ENCODE measurements around the gene CYB561D1. TPM values are rescaled to one million over a fixed set of nuclear protein-coding genes. Genes with fewer than 3 reads are reported as not detected.
"Not testable (repeated sequence)": the region's sequence is repeated elsewhere in the genome, so short reads cannot be mapped to it uniquely, and the experiment has no call there.

CYB561D1 gene
- 3.3 TPM for total RNA-seq

GRCh38 chr1:109493805-109494539, at the start of gene CYB561D1:
CYB561D1 (plus strand) TSS chr1:109494094; CDS start chr1:109494140, 46 bp downstream.
- peak; percentile 97 for ATAC-seq
- peak; percentile 84 for DNase-seq (ENCODE audit: low spot score)

GRCh38 chr1:109444346-109444745, 49.5 kb upstream of the CYB561D1 start:
- DNase-seq (ENCODE audit: low spot score) = no peak
- ATAC-seq = no peak

GRCh38 chr1:109445949-109446695, 47.8 kb upstream of the CYB561D1 start:
- ATAC-seq = not testable (repeated sequence)

GRCh38 chr1:109447524-109447923, 46.4 kb upstream of the CYB561D1 start:
- ATAC-seq (no peak), DNase-seq (ENCODE audit: low spot score) (no peak)

More at GRCh38 chr1:109445949-109446695, 47.8 kb upstream of the CYB561D1 start:
- not testable (repeated sequence) for DNase-seq (ENCODE audit: low spot score)

GRCh38 chr1:109454497-109455133, 39.3 kb upstream of the CYB561D1 start:
- DNase-seq (ENCODE audit: low spot score) (no peak), ATAC-seq (no peak)

- DNase-seq (ENCODE audit: low spot score) = no peak
- ATAC-seq = no peak
These were observed 36.1 kb upstream of the CYB561D1 start for GRCh38 chr1:109457819-109458218.

GRCh38 chr1:109466125-109466451, 27.8 kb upstream of the CYB561D1 start:
- DNase-seq (ENCODE audit: low spot score) (no peak), ATAC-seq (no peak)

- DNase-seq (ENCODE audit: low spot score) (peak; percentile 83), ATAC-seq (peak; percentile 87)
These were observed 27.2 kb upstream of the CYB561D1 start, which contains the start of gene SYPL2 for GRCh38 chr1:109466452-109467300. SYPL2 (plus strand) TSS chr1:109466546; CDS start chr1:109466844, 298 bp downstream.

- ATAC-seq (peak; percentile 56), DNase-seq (ENCODE audit: low spot score) (peak; percentile 55)
These were observed 26.6 kb upstream of the CYB561D1 start for GRCh38 chr1:109467301-109467777.

- ATAC-seq (no peak), DNase-seq (ENCODE audit: low spot score) (no peak)
These were observed 25.8 kb upstream of the CYB561D1 start for GRCh38 chr1:109468061-109468460.

- DNase-seq (ENCODE audit: low spot score) (no peak), ATAC-seq (no peak)
These were observed 25.0 kb upstream of the CYB561D1 start for GRCh38 chr1:109468903-109469302.

- DNase-seq (ENCODE audit: low spot score) = no peak
- no peak for ATAC-seq
These were observed 23.6 kb upstream of the CYB561D1 start for GRCh38 chr1:109470245-109470644.

- ATAC-seq = no peak
- DNase-seq (ENCODE audit: low spot score) = no peak
These were observed 21.1 kb upstream of the CYB561D1 start for GRCh38 chr1:109472779-109473178.

- peak; percentile 52 for ATAC-seq
These were observed 20.4 kb upstream of the CYB561D1 start for GRCh38 chr1:109473284-109474057.

GRCh38 chr1:109474697-109475096, 19.2 kb upstream of the CYB561D1 start:
- ATAC-seq = no peak
- no peak for DNase-seq (ENCODE audit: low spot score)

More at GRCh38 chr1:109473284-109474057, 20.4 kb upstream of the CYB561D1 start:
- DNase-seq (ENCODE audit: low spot score) = not testable (repeated sequence)

- ATAC-seq (no peak), DNase-seq (ENCODE audit: low spot score) (no peak)
These were observed 18.6 kb upstream of the CYB561D1 start for GRCh38 chr1:109475261-109475660.

GRCh38 chr1:109476825-109477224, 17.1 kb upstream of the CYB561D1 start:
- DNase-seq (ENCODE audit: low spot score) (no peak), ATAC-seq (no peak)

- DNase-seq (ENCODE audit: low spot score) (no peak), ATAC-seq (peak; percentile 22)
These were observed 16.1 kb upstream of the CYB561D1 start for GRCh38 chr1:109477821-109478220.

- no peak for ATAC-seq
- no peak for DNase-seq (ENCODE audit: low spot score)
These were observed 15.1 kb upstream of the CYB561D1 start for GRCh38 chr1:109478806-109479205.

GRCh38 chr1:109479311-109479710, 14.6 kb upstream of the CYB561D1 start:
- ATAC-seq (no peak), DNase-seq (ENCODE audit: low spot score) (no peak)

Measured in left lobe of liver (tissue), 2 donors.